Tibial nerve (tissue), 4 donors: Measurements from ENCODE around the gene BCL6. TPM values are rescaled to one million over a fixed set of nuclear protein-coding genes. Genes with fewer than 3 reads are reported as not detected.
A peak's percentile ranks its signal among the peaks of the same experiment; 100 is the strongest.

Experiments
- DNase-seq, 2 donors: peaks; one replicate each; pipeline ENCODE4 v3.0.0-alpha.2; 2019; ENCODE audit warnings: low spot score in 2 of 2
- H3K27ac ChIP-seq, 4 donors: fragments of 200-600 bp; sonication (generic) in 3 of 4; one replicate each; pipeline ENCODE4 v1.5.1; 2017 to 2019; ENCODE audit warnings: mild to moderate bottlenecking in 1 of 4
- H3K27me3 ChIP-seq, 2 donors: fragments of 200-600 bp; sonication (generic) in 1 of 2; one replicate each; pipeline versions ENCODE4 v1.5.1 to v1.6.0; 2017 to 2019
- H3K36me3 ChIP-seq, 3 donors: fragments of 200-600 bp; sonication (generic); one replicate each; pipeline ENCODE4 v1.5.1; 2018 to 2019
- H3K4me1 ChIP-seq, 4 donors: fragments of 200-600 bp; sonication (generic) in 3 of 4; one replicate each; pipeline ENCODE4 v1.5.1; 2017 to 2019
- H3K4me3 ChIP-seq, 4 donors: fragments of 200-600 bp; sonication (generic) in 3 of 4; one replicate each; pipeline ENCODE4 v1.5.1; 2017 to 2019; ENCODE audit warnings: mild to moderate bottlenecking in 1 of 4, moderate library complexity in 1 of 4
- H3K9me3 ChIP-seq, 4 donors: fragments of 200-600 bp; sonication (generic) in 3 of 4; one replicate each; pipeline ENCODE4 v1.5.1; 2017 to 2019
- EP300 ChIP-seq, 2 donors: sonication (generic); formaldehyde crosslinking; IDR thresholded peaks; one replicate each; pipeline ENCODE4 v1.6.1; 2017; ENCODE audit warnings: antibody characterized with exemption in 2 of 2, mild to moderate bottlenecking in 1 of 2
- POLR2A ChIP-seq, 2 donors: fragments of 450-650 bp; IDR thresholded peaks; one replicate each; pipeline ENCODE4 v1.6.1; 2017; ENCODE audit warnings: antibody characterized with exemption in 2 of 2, mild to moderate bottlenecking in 2 of 2, moderate library complexity in 2 of 2
- WGBS, 2 donors: methylation state at CpG; one replicate each; pipeline ENCODE4 v1.1.5; 2018; 5-methylcytosine and 5-hydroxymethylcytosine counted together
- total RNA-seq, 4 donors: library from RNA; depleted of rRNA; stranded (reverse); fragments of >200 nt; gene quantifications; one replicate each; pipeline ENCODE4 v1.1.0, GENCODE V29; 2016
- TF ChIP-seq, protein P1 (sequence below), 5 experiments: fragments of 200-600 bp in 3 of 5; fragments of 450-650 bp in 2 of 5; sonication (generic) in 3 of 5; IDR thresholded peaks; one replicate each; pipeline ENCODE4 v1.5.1; 2016 to 2019; ENCODE audit warnings: antibody characterized with exemption in 5 of 5, mild to moderate bottlenecking in 3 of 5, moderate library complexity in 2 of 5

BCL6 gene
- total RNA-seq, 4 donors from 2014 or later: 272 to 500 (median 305) TPM

DNA sequence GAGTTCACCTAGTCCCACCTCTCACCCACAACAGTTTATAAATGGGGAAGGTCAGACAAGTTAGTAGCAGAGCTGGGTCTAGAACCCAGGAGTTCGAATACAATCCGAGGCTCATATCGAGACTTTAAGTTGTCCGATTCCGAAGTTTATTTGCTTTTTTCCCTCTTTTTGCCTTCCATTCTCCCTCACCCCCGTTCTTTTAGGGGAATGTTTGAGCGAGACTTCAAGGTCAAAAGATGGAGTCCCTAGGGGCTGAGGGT, 7.3 kb downstream of the BCL6 start:
- 1 to 2% methylated on average over 7 of the region's 7 CpGs for WGBS, 2 donors
- peak overlapping the region; percentile 45 to 85 (median 76) for H3K4me3 ChIP-seq
- peak overlapping the region; percentile 97 to 100 (median 98) for H3K27ac ChIP-seq
- peaks cover 0 to 18% (median 8%) of the 10 kb centered on the region in 3 donors for H3K36me3 ChIP-seq
- H3K9me3 ChIP-seq: no peaks in the 10 kb centered on the region
- TF ChIP-seq EP300 (IDR thresholded peaks at IDR 0.05) (no peak), POLR2A (IDR thresholded peaks at IDR 0.05) (no peak)
- TF ChIP-seq, protein P1, sequence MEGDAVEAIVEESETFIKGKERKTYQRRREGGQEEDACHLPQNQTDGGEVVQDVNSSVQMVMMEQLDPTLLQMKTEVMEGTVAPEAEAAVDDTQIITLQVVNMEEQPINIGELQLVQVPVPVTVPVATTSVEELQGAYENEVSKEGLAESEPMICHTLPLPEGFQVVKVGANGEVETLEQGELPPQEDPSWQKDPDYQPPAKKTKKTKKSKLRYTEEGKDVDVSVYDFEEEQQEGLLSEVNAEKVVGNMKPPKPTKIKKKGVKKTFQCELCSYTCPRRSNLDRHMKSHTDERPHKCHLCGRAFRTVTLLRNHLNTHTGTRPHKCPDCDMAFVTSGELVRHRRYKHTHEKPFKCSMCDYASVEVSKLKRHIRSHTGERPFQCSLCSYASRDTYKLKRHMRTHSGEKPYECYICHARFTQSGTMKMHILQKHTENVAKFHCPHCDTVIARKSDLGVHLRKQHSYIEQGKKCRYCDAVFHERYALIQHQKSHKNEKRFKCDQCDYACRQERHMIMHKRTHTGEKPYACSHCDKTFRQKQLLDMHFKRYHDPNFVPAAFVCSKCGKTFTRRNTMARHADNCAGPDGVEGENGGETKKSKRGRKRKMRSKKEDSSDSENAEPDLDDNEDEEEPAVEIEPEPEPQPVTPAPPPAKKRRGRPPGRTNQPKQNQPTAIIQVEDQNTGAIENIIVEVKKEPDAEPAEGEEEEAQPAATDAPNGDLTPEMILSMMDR (IDR thresholded peaks at IDR 0.05): no peak
- no peaks in the 10 kb centered on the region for H3K27me3 ChIP-seq
- H3K4me1 ChIP-seq: peaks cover 0 to 51% (median 29%) of the 10 kb centered on the region in 4 donors
- DNase-seq: no peak

DNA sequence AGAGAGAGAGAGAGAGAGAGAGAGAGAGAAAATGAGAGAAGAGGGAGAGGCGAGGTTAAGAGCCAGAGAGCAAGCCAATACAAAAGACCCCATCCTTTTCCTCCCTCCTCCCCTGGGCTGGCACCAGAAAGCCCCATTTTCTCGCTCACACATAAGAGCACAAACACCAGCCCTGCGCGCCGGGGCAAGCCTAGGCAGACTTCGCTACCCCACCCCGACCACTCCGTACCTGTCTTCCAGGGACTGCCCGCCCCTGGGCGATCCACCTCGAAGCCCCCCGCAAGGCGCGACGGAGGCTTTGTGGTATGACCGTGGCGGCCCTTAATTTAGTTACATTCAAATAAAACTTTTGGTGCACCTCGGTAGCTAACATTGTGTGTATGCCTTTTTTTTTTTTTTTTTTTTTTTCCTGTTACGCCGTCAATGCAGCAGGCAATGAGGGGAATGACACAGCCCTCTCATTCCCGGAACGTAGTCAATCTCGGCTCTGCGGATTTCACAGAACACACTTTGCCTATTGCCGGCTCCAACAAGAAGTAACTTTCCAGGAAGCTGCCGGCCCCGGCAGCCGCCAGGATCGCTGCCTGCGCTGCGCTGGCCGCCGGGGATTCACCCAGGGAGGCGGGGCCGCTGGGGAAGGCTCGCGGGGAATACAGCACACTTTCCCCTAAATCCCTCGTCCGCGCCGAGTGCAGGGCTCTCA, 7.7 kb downstream of the BCL6 start:
- Histone ChIP-seq H3K27me3 (no peaks in the 10 kb centered on the region), H3K4me1 (peaks cover 0 to 46% (median 29%) of the 10 kb centered on the region in 4 donors), H3K4me3 (peak overlapping the region; percentile 45 to 85 (median 76)), H3K27ac (peak overlapping the region; percentile 97 to 100 (median 98)), H3K36me3 (peaks cover 0 to 23% (median 8%) of the 10 kb centered on the region in 3 donors), H3K9me3 (no peaks in the 10 kb centered on the region)
- peak; percentile 50 to 54 for DNase-seq
- WGBS, 2 donors: 8 to 9% methylated on average over 41 of the region's 41 CpGs
- TF ChIP-seq EP300 (IDR thresholded peaks at IDR 0.05) (peak in 1 of 2 donors; percentile 3), POLR2A (IDR thresholded peaks at IDR 0.05) (peak in 1 of 2 donors; percentile 30)
- TF ChIP-seq, protein P1 (IDR thresholded peaks at IDR 0.05): peak in 1 of 5 experiments; percentile 41

DNA sequence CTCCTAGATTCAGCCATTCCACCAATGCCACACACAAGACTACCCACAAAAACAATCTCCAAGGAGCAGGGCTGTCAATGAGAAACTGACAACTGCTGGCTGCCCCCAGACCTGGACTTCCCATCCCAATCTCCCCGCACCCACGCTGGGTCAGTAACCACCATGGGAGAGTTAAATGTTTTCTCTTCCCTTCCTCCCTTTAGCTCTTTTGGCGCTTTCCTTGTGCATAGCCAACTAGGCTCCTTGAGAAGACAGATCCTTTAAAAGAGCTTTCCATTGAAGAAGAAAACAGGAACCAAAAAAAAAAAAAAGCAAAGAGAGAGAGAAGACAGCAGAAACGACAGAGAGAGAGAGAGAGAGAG, 8.3 kb downstream of the BCL6 start:
- no peaks in the 10 kb centered on the region for H3K27me3 ChIP-seq
- TF ChIP-seq, protein P1 (IDR thresholded peaks at IDR 0.05): no peak
- TF ChIP-seq POLR2A (IDR thresholded peaks at IDR 0.05): no peak
- no peak for TF ChIP-seq EP300 (IDR thresholded peaks at IDR 0.05)
- H3K4me1 ChIP-seq: peaks cover 0 to 41% (median 29%) of the 10 kb centered on the region in 4 donors
- H3K4me3 ChIP-seq: peak overlapping the region; percentile 45 to 85 (median 76)
- DNase-seq: no peak
- no peaks in the 10 kb centered on the region for H3K9me3 ChIP-seq
- H3K27ac ChIP-seq: peak overlapping the region in 3 of 4 donors; percentile 97 to 99 (median 98)
- WGBS, 2 donors: 55 to 63% methylated on average over 4 of the region's 4 CpGs
- peaks cover 0 to 29% (median 8%) of the 10 kb centered on the region in 3 donors for H3K36me3 ChIP-seq

DNA sequence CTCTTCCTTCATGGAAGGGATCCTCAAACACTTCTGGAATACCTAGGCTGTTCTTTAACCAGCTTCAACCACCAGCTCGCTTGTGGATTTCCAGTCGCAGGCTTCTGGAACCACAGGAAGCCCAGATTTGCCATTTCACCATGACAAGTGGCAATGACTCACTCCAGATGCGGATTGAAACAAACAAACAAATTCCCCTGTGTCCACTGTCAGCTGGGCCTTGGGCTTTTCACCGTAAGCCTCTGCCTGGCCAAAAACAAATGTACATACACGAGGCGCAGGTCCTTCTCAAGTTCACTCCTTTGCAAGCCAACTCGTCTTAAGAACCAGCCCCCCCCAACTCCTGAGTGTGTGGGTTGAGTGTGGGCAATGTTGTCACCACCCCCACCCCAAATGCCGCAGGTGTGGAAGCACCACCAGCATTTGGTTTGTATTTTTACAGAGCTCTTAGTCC, 8.8 kb downstream of the BCL6 start:
- peak overlapping the region; percentile 9 to 99 (median 80) for H3K27ac ChIP-seq
- H3K36me3 ChIP-seq: peaks cover 0 to 34% (median 13%) of the 10 kb centered on the region in 3 donors
- 67 to 70% methylated on average over 8 of the region's 8 CpGs for WGBS, 2 donors
- TF ChIP-seq EP300 (IDR thresholded peaks at IDR 0.05) (peak in 1 of 2 donors; percentile 11), POLR2A (IDR thresholded peaks at IDR 0.05) (no peak)
- TF ChIP-seq, protein P1 (IDR thresholded peaks at IDR 0.05): no peak
- peak overlapping the region in 2 of 4 donors; percentile 45 to 77 for H3K4me3 ChIP-seq
- H3K27me3 ChIP-seq: no peaks in the 10 kb centered on the region
- DNase-seq: peak in 1 of 2 donors; percentile 48
- peaks cover 0 to 40% (median 29%) of the 10 kb centered on the region in 4 donors for H3K4me1 ChIP-seq
- no peaks in the 10 kb centered on the region for H3K9me3 ChIP-seq

DNA sequence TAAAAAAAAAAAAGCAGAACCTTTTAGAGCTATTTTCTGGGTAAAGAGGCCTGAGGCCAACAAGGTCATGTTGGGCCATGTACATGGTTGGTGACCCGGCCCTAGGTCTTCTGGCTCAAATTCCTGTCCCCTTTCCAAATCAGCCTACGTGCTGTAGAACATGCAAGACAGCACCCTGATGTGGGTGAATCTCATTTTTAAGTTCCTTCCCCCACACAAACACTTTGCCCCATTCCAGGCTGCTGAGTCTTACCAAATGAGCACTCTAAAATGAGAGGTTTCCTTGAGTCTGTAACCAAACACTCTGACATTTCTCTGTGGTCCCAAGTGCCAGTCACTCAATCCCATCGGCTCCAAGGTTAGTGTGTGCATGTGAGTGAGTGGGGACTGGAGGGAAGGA, 9.4 kb downstream of the BCL6 start:
- H3K9me3 ChIP-seq: no peaks in the 10 kb centered on the region
- H3K36me3 ChIP-seq: peaks cover 0 to 40% (median 19%) of the 10 kb centered on the region in 3 donors
- TF ChIP-seq POLR2A (IDR thresholded peaks at IDR 0.05): no peak
- peak in 1 of 2 donors; percentile 16 for TF ChIP-seq EP300 (IDR thresholded peaks at IDR 0.05)
- peaks cover 0 to 40% (median 29%) of the 10 kb centered on the region in 4 donors for H3K4me1 ChIP-seq
- H3K27me3 ChIP-seq: no peaks in the 10 kb centered on the region
- no peak overlapping the region for H3K4me3 ChIP-seq
- WGBS, 2 donors: 17 to 42% methylated on average over 3 of the region's 3 CpGs
- no peak for DNase-seq
- H3K27ac ChIP-seq: peak overlapping the region; percentile 9 to 99 (median 80)
